Measurements from ENCODE around the gene NKD1.

Gene NKD1

DNA sequence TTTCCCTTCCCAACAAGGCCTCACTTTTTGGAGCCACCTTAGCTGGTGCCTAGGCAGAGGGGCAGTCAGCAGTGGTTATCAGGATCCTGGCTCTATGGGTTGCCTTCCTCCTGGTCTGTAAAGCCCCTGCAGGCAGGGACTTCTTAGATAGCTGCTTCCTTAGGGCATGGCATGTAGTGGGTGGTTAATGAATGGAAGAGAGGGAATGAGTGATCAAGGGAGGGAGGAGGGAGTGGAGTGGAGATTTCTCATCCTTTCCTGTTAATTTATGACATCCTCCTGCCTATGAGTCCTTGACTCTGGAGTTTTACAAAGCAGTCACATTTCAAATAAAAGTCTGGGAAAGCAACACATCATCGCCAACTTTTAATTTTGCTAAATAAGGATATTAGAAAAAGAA, 92.2 kb downstream of the NKD1 start:
- H3K4me3 ChIP-seq (ENCODE audit: low read length), result no peak overlapping the region
- TF ChIP-seq, protein P1, sequence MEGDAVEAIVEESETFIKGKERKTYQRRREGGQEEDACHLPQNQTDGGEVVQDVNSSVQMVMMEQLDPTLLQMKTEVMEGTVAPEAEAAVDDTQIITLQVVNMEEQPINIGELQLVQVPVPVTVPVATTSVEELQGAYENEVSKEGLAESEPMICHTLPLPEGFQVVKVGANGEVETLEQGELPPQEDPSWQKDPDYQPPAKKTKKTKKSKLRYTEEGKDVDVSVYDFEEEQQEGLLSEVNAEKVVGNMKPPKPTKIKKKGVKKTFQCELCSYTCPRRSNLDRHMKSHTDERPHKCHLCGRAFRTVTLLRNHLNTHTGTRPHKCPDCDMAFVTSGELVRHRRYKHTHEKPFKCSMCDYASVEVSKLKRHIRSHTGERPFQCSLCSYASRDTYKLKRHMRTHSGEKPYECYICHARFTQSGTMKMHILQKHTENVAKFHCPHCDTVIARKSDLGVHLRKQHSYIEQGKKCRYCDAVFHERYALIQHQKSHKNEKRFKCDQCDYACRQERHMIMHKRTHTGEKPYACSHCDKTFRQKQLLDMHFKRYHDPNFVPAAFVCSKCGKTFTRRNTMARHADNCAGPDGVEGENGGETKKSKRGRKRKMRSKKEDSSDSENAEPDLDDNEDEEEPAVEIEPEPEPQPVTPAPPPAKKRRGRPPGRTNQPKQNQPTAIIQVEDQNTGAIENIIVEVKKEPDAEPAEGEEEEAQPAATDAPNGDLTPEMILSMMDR (IDR thresholded peaks at IDR 0.05; ENCODE audit: insufficient read depth, low read depth, low read length, missing control alignments), result no peak
- DNase-seq (ENCODE audit: low read depth), result no peak

DNA sequence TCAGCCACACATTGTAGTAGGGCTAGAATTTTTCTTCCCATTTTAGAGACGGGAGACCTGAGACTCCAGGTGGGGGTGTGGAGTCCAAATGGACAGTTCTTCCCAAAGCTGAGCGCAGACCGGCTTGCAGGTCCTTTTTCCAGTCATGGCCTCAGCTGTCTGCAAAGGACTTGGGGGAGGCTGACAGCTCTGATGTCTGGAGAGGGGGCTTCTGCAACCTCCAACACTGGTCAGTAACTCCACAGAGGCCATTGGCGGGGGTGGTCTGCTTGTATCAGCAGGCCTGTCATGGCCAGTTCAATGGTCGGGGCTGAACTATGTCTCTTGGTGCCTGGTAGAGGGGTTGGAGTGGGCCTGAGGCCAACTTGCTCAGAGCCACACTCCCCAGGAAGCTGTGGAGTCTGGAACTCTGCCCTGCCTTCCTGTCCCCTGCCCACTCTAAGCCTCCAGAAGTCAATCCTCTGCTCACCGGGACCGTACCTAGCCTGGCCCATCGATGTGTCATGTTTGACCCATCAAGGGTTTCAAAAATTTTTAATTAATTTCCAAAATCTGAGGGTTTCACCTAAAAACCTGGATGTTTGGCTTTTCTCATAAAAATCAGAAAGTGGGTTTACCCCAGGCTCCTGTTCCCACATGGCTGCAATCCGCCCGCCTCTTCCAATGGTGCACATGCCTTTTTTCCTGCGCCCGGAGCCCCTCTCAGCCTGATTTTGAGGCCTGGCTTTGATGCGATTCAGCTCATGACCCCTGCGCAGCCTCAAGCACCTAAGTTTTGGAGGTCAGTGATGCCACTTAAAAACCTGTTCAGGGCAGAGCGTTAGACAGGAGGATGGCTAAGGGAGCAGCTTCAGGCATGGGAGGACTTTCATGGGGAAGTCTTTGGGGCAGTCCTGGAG, 93.0 kb downstream of the NKD1 start:
- no peak for DNase-seq (ENCODE audit: low read depth)
- TF ChIP-seq, protein P1 (IDR thresholded peaks at IDR 0.05; ENCODE audit: insufficient read depth, low read depth, low read length, missing control alignments), result no peak
- H3K4me3 ChIP-seq (ENCODE audit: low read length), result no peak overlapping the region

- TF ChIP-seq, protein P1 (IDR thresholded peaks at IDR 0.05; ENCODE audit: insufficient read depth, low read depth, low read length, missing control alignments), result no peak
- DNase-seq (ENCODE audit: low read depth), result no peak
- H3K4me3 ChIP-seq (ENCODE audit: low read length), result no peak overlapping the region
Observed at GRCh38 chr16:50641818-50642187, 93.6 kb downstream of the NKD1 start.

DNA sequence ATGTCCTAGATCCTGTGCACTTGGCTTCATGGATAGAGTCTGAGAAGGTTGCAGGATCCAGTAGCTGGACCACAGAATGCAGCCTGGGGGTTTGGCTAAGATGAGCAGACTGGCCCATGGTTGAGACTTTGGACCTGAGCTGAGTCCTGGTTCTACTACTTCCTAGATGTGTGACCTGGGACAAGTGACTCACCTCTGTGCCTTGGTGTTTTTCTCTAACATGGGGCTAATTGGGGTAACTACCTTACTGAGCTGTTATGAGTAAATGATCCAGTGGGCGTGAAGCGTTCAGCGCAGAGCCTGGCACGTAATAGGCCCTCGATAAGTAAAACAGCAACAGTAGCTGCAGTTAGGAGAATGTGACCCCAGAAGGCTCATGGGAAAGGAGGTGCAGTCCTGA, 94.2 kb downstream of the NKD1 start:
- H3K4me3 ChIP-seq (ENCODE audit: low read length), result no peak overlapping the region
- DNase-seq (ENCODE audit: low read depth), result no peak
- TF ChIP-seq, protein P1 (IDR thresholded peaks at IDR 0.05; ENCODE audit: insufficient read depth, low read depth, low read length, missing control alignments), result no peak

DNA sequence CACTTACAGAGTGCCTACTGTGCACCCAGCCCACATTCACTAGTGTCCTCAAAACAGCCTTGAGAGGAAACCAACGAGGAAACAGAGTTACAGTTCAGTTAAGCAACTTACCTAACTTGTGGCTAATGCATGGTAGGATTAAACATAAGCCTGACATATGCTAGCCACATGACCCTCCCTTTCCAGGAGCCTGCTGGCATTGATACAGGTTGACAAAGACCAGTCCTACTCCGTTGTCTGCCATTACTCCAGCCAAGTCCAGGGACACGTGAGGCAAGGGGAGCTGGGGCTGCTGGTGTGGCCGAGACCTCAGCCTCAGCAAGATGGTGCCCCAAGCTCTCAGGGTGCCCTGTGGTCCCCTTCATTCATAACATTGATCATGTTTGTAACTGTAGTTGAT, 95.0 kb downstream of the NKD1 start:
- TF ChIP-seq, protein P1 (IDR thresholded peaks at IDR 0.05; ENCODE audit: insufficient read depth, low read depth, low read length, missing control alignments), result no peak
- H3K4me3 ChIP-seq (ENCODE audit: low read length), result no peak overlapping the region
- DNase-seq (ENCODE audit: low read depth), result no peak

- DNase-seq (ENCODE audit: low read depth), result no peak
- TF ChIP-seq, protein P1 (IDR thresholded peaks at IDR 0.05; ENCODE audit: insufficient read depth, low read depth, low read length, missing control alignments), result no peak
- H3K4me3 ChIP-seq (ENCODE audit: low read length), result no peak overlapping the region
Observed at GRCh38 chr16:50644245-50644644, 96.0 kb downstream of the NKD1 start.

GRCh38 chr16:50644729-50645128, 96.5 kb downstream of the NKD1 start:
- DNase-seq (ENCODE audit: low read depth), result peak; percentile 50
- H3K4me3 ChIP-seq (ENCODE audit: low read length), result no peak overlapping the region
- TF ChIP-seq, protein P1 (IDR thresholded peaks at IDR 0.05; ENCODE audit: insufficient read depth, low read depth, low read length, missing control alignments), result peak; percentile 56

Data from epithelial cell of esophagus (primary cell).